Stimulated activated CD4-positive, alpha-beta T cell treated with anti-CD3 and anti-CD28 coated beads, Interleukin-2, amount 100 ng/mL, for 4 hours (primary cell): ENCODE measurements around the gene ODAD3.

Experiments
- DNase-seq: peaks from one replicate; pipeline ENCODE4 v3.0.0-alpha.2; 2020; ENCODE audit warnings: low read depth

Gene ODAD3

DNA sequence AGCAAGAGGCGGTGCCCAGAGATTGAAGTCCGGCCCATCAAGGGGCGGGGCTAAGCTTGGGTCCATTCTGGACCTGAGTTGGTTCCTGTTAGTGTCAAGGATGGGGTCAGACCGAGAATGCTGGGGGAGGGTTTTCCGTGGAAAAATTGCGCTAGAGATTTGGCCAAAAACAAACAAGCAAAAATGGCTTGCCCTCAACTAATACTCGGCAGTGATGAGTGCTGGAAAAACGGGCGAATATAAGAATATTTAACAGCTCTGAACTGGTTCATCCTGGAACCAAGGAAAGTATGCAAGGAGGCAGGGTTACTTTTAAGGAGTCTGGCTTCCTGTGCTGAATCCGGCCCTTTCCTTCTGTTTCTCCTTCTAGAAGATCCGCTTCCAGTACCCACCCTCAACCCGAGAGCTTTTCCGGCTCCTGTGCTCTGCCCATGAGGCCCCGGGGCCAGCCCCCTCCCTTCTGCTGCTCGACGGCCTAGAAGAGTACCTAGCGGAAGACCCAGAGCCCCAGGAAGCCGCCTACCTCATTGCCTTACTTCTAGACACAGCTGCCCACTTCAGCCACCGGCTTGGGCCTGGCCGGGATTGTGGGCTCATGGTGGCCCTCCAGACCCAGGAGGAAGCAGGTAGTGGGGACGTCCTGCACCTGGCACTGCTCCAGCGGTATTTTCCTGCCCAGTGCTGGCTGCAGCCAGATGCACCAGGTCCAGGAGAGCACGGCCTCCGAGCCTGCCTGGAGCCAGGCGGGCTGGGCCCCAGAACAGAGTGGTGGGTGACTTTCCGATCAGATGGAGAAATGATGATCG lies 59.6 kb downstream of the ODAD3 start:
- DNase-seq = peak; percentile 42

DNA sequence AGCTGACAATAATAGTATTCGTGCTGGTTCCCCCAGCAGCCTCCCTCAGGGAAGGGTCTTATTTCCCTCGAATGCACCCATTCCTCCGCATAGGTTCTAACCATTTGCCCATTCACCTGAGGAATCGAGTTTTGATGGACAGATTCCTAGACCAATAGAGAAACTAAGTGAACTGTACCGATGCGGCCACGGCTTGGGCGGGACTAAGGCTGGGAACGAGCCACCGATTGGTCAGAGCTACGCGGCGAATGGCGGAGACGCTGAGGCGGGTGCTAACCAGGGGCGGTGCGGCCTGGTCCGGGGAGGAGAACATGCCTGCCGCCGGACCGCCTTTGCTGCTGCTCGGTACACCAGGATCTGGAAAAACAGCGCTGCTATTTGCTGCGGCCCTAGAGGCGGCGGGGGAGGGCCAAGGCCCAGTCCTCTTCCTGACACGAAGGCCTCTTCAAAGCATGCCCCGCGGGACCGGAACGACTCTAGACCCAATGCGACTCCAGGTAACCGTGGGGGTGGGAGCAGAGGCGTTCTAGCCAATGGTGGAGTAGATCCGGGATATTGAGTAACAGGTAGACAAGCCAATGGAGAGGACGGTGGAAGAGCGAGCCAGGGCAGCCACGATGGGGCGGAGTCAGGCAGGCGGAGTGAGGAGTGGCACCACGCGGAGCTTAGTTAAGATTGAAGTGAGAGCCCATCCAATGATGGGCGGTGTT lies 60.3 kb downstream of the ODAD3 start, which contains the start of gene SWSAP1:
Gene SWSAP1, plus strand, starts transcription at position 234 of the 710 bp plus-strand sequence. Its CDS starts 15 bp downstream, at position 249.
- peak; percentile 97 for DNase-seq

- no peak for DNase-seq
These were observed 61.0 kb downstream of the ODAD3 start for GRCh38 chr19:11373885-11374432.

GRCh38 chr19:11373166-11373884 lies 61.6 kb downstream of the ODAD3 start:
- no peak for DNase-seq

GRCh38 chr19:11370744-11371143 lies 64.2 kb downstream of the ODAD3 start:
- no peak for DNase-seq
